Testis (tissue), 3 donors: ENCODE measurements around the gene FAF1. TPM values are rescaled to one million over a fixed set of nuclear protein-coding genes. Genes with fewer than 3 reads are reported as not detected.

Source experiments
- DNase-seq: peaks from one replicate; pipeline ENCODE4 v3.0.0-alpha.2; 2019
- H3K27ac ChIP-seq, 2 donors: fragments of 200-600 bp; sonication (generic); one replicate each; pipeline ENCODE4 v1.5.1; 2019
- H3K27me3 ChIP-seq: fragments of 200-600 bp; sonication (generic); one replicate; pipeline ENCODE4 v1.5.1; 2019
- H3K36me3 ChIP-seq: fragments of 200-600 bp; sonication (generic); one replicate; pipeline ENCODE4 v1.5.1; 2017; ENCODE audit warnings: low read depth; ENCODE audit errors: missing control alignments
- H3K4me1 ChIP-seq: fragments of 200-600 bp; sonication (generic); one replicate; pipeline ENCODE4 v1.5.1; 2019
- H3K4me3 ChIP-seq, 2 donors: fragments of 200-600 bp; sonication (generic); one replicate each; pipeline ENCODE4 v1.5.1; 2017 to 2019
- H3K9me3 ChIP-seq: fragments of 200-600 bp; sonication (generic); one replicate; pipeline ENCODE4 v1.5.1; 2017
- POLR2A ChIP-seq: fragments of 450-650 bp; IDR thresholded peaks from one replicate; pipeline ENCODE4 v1.6.1; 2017; ENCODE audit warnings: antibody characterized with exemption, mild to moderate bottlenecking, moderate library complexity
- WGBS, 2 donors: methylation state at CpG; one replicate each; pipeline ENCODE4 v1.1.5; 2018; 5-methylcytosine and 5-hydroxymethylcytosine counted together
- intact Hi-C: fragments of 100-400 bp; cut with DNase I; formaldehyde crosslinking; loops from one replicate; pipeline ENCODE4 v1.15.1; 2023; ENCODE audit warnings: low total_unique reads
- polyA plus RNA-seq: library from polyadenylated mRNA; stranded (reverse); fragments of 350-450 nt; fragmentation: Illumina TruSeq; extraction: RNeasy Lipid Tissue Mini Kit (QIAGEN cat#74804); gene quantifications from one replicate; pipeline ENCODE4 v1.2.3, GENCODE V29; 2014; ENCODE audit warnings: low read depth, low replicate concordance; ENCODE audit not compliant: insufficient read depth
- total RNA-seq, 2 donors: library from RNA; depleted of rRNA; stranded (reverse); fragments of >200 nt; gene quantifications; one replicate each; pipeline ENCODE4 v1.2.3, GENCODE V29; 2016
- TF ChIP-seq, protein P1 (sequence below), 3 experiments: fragments of 450-650 bp in 2 of 3; fragments of 200-600 bp in 1 of 3; sonication (generic) in 1 of 3; IDR thresholded peaks; one replicate each; pipeline ENCODE4 v1.5.1; 2016 to 2019; ENCODE audit warnings: antibody characterized with exemption in 3 of 3, mild to moderate bottlenecking in 2 of 3, moderate library complexity in 1 of 3

FAF1 gene
- total and polyA plus RNA-seq, 3 donors from 2014 or later: 46.5 to 236 (median 61.6) TPM

DNA sequence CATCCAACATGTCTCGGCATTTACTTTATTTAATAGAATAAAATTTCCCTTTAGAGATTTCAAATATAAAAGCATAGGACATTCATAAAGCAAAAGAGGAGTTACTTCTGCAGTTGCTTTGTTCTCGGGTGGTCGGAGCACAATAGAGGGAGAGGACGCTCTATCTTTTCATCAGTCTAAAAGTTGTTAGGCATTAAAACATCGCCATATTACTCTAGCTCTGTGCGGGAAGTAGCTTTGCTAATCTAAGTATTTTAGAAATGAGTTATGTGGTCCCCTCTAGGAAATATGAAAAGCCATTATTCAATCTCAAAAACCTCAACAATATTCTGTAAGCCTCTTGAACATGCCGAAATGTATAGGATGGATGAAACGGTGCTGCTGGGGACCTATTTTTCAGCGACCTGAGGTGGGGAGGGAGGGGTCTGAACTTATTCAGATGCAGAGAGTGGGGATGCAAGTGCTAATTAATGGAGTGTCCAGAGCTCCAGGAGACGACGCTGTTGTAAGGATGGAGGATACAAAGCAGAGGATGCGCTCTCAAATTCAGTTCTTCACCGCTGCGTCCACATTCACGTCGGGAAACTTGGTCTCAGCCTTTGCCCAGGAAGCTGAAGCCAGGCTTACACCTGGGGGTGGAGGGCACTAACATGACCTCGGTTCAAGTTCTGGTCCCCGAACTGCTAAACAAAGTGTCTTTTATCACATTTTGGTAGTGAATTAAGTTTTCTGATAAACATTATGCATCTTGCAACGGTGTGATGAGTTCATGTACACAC, 16.2 kb upstream of the FAF1 start:
- no peaks in the 10 kb centered on the region for H3K9me3 ChIP-seq
- intact Hi-C loops: no loop called here
- H3K4me1 ChIP-seq: no peaks in the 10 kb centered on the region
- no peak for TF ChIP-seq POLR2A
- TF ChIP-seq, protein P1, sequence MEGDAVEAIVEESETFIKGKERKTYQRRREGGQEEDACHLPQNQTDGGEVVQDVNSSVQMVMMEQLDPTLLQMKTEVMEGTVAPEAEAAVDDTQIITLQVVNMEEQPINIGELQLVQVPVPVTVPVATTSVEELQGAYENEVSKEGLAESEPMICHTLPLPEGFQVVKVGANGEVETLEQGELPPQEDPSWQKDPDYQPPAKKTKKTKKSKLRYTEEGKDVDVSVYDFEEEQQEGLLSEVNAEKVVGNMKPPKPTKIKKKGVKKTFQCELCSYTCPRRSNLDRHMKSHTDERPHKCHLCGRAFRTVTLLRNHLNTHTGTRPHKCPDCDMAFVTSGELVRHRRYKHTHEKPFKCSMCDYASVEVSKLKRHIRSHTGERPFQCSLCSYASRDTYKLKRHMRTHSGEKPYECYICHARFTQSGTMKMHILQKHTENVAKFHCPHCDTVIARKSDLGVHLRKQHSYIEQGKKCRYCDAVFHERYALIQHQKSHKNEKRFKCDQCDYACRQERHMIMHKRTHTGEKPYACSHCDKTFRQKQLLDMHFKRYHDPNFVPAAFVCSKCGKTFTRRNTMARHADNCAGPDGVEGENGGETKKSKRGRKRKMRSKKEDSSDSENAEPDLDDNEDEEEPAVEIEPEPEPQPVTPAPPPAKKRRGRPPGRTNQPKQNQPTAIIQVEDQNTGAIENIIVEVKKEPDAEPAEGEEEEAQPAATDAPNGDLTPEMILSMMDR (IDR thresholded peaks at IDR 0.05): no peak
- WGBS, 2 donors: 34 to 45% methylated on average over 19 of the region's 19 CpGs
- no peak for DNase-seq
- peak overlapping the region; percentile 69 to 85 for H3K4me3 ChIP-seq
- no peaks in the 10 kb centered on the region for H3K36me3 ChIP-seq
- peak overlapping the region; percentile 95 to 97 for H3K27ac ChIP-seq
- H3K27me3 ChIP-seq: no peaks in the 10 kb centered on the region

DNA sequence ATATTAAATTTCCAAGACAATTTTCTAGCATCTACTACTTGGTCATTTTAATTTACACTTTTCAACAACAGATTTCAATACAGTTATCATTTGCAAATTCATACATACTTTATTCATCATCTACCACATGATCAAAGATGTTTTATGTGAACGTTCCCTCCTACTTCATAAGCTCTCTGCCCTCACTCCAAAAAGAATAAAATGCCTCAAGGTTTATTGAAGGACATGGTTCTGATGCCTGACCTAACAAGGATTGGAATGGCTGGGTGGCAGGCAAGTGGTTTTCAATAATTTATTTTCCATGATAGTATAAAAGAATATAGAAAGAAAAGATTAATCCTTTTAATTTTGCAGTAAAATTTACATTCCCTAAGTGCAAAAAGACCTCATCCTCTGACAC, 15.4 kb upstream of the FAF1 start:
- Histone ChIP-seq H3K4me3 (no peak overlapping the region), H3K36me3 (no peaks in the 10 kb centered on the region), H3K9me3 (no peaks in the 10 kb centered on the region), H3K27ac (peak overlapping the region in 1 of 2 donors; percentile 97), H3K27me3 (no peaks in the 10 kb centered on the region), H3K4me1 (no peaks in the 10 kb centered on the region)
- DNase-seq: no peak
- intact Hi-C loops: no loop called here
- 52 to 67% methylated on average over 1 of the region's 1 CpG for WGBS, 2 donors
- TF ChIP-seq, protein P1 (IDR thresholded peaks at IDR 0.05): no peak
- no peak for TF ChIP-seq POLR2A

DNA sequence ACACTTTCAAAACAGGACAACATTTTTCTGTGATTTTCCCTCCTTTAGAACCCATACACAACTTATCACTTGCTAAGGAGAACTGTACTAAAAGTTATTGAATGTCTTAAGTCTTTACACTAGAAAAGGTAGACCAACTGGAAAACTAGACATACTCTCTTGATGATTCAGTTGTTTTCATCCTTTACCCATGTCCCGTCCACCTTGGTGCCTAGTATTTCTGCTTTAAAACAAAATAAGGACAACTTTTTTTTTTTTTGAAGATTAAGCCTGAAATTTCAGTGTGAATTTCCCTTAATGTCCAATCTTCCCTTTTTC, 14.5 kb upstream of the FAF1 start:
- Histone ChIP-seq H3K36me3 (no peaks in the 10 kb centered on the region), H3K4me1 (no peaks in the 10 kb centered on the region), H3K4me3 (no peak overlapping the region), H3K27me3 (no peaks in the 10 kb centered on the region), H3K27ac (peak overlapping the region in 1 of 2 donors; percentile 42), H3K9me3 (no peaks in the 10 kb centered on the region)
- intact Hi-C loops: no loop called here
- DNase-seq: no peak
- 80 to 87% methylated on average over 1 of the region's 1 CpG for WGBS, 2 donors
- no peak for TF ChIP-seq POLR2A
- TF ChIP-seq, protein P1 (IDR thresholded peaks at IDR 0.05): no peak

DNA sequence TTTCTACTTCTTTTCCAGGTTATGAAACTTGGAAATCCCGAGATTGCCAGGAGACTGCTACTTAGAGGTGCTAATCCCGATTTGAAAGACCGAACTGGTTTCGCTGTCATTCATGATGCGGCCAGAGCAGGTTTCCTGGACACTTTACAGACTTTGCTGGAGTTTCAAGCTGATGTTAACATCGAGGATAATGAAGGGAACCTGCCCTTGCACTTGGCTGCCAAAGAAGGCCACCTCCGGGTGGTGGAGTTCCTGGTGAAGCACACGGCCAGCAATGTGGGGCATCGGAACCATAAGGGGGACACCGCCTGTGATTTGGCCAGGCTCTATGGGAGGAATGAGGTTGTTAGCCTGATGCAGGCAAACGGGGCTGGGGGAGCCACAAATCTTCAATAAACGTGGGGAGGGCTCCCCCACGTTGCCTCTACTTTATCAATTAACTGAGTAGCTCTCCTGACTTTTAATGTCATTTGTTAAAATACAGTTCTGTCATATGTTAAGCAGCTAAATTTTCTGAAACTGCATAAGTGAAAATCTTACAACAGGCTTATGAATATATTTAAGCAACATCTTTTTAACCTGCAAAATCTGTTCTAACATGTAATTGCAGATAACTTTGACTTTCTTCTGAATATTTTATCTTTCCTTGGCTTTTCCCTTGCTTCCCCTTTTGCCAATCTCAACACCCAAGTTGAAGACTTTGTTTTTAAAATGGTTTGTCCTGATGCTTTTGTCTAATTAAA, 14.0 kb upstream of the FAF1 start:
- no peak for DNase-seq
- H3K27me3 ChIP-seq: no peaks in the 10 kb centered on the region
- peak overlapping the region in 1 of 2 donors; percentile 42 for H3K27ac ChIP-seq
- TF ChIP-seq, protein P1 (IDR thresholded peaks at IDR 0.05): no peak
- no peak for TF ChIP-seq POLR2A
- no peaks in the 10 kb centered on the region for H3K36me3 ChIP-seq
- intact Hi-C loops: no loop called here
- H3K4me3 ChIP-seq: no peak overlapping the region
- H3K9me3 ChIP-seq: no peaks in the 10 kb centered on the region
- 78 to 84% methylated on average over 13 of the region's 13 CpGs for WGBS, 2 donors
- H3K4me1 ChIP-seq: no peaks in the 10 kb centered on the region
